ENCODE data around the gene ACTA1. TPM values are rescaled to one million over a fixed set of nuclear protein-coding genes. Genes with fewer than 3 reads are reported as not detected.

ACTA1 gene
- total and polyA plus RNA-seq, 2 experiments from 2014 or later = 0.28 to 0.33 TPM

GRCh38 chr1:229452956-229453801, 19.3 kb upstream of the ACTA1 start:
- Histone ChIP-seq H3K36me3 (replicated peaks; ENCODE audit: insufficient read depth, low read depth) (no peaks in the 10 kb centered on the region), H2AFZ (no peak overlapping the region), H3K9me3 (ENCODE audit: low read depth) (no peaks in the 10 kb centered on the region), H3K4me3 (no peak overlapping the region), H3K79me2 (no peaks in the 10 kb centered on the region), H3K4me1 (ENCODE audit: insufficient read depth) (no peaks in the 10 kb centered on the region), H3K27ac (no peak overlapping the region), H4K20me1 (ENCODE audit: insufficient read depth, poor library complexity, severe bottlenecking) (no peaks in the 10 kb centered on the region), H3K27me3 (no peaks in the 10 kb centered on the region), H3K9me2 (replicated peaks; ENCODE audit: insufficient read depth) (no peaks in the 10 kb centered on the region), H3K4me2 (no peak overlapping the region)
- TF ChIP-seq CTCF (IDR thresholded peaks at IDR 0.05; ENCODE audit: poor library complexity) = peak; percentile 54
- TF ChIP-seq EZH2phosphoT487 (IDR thresholded peaks at IDR 0.05; ENCODE audit: low read depth, severe bottlenecking, unreplicated experiment) = no peak
- WGBS (ENCODE audit: low lambda C conversion rate, missing lambda C conversion rate) = 88% methylated on average over 5 of the region's 5 CpGs
- peak; percentile 38 for DNase-seq (ENCODE audit: low spot score)

GRCh38 chr1:229448845-229449244, 15.0 kb upstream of the ACTA1 start:
- H3K9me3 ChIP-seq (ENCODE audit: low read depth) = no peaks in the 10 kb centered on the region
- H3K9me2 ChIP-seq (replicated peaks; ENCODE audit: insufficient read depth) = no peaks in the 10 kb centered on the region
- H3K27ac ChIP-seq = no peak overlapping the region
- no peaks in the 10 kb centered on the region for H3K79me2 ChIP-seq
- H3K4me3 ChIP-seq = no peak overlapping the region
- no peak overlapping the region for H2AFZ ChIP-seq
- no peaks in the 10 kb centered on the region for H3K27me3 ChIP-seq
- H3K36me3 ChIP-seq (replicated peaks; ENCODE audit: insufficient read depth, low read depth) = no peaks in the 10 kb centered on the region
- 69% methylated on average over 2 of the region's 2 CpGs for WGBS (ENCODE audit: low lambda C conversion rate, missing lambda C conversion rate)
- H3K4me1 ChIP-seq (ENCODE audit: insufficient read depth) = no peaks in the 10 kb centered on the region
- TF ChIP-seq EZH2 (IDR thresholded peaks at IDR 0.05; ENCODE audit: borderline replicate concordance) = no peak
- no peak for TF ChIP-seq CTCF (IDR thresholded peaks at IDR 0.05; ENCODE audit: poor library complexity)
- no peak for TF ChIP-seq EZH2phosphoT487 (IDR thresholded peaks at IDR 0.05; ENCODE audit: low read depth, severe bottlenecking, unreplicated experiment)
- H4K20me1 ChIP-seq (ENCODE audit: insufficient read depth, poor library complexity, severe bottlenecking) = no peaks in the 10 kb centered on the region
- no peak for DNase-seq (ENCODE audit: low spot score)
- H3K4me2 ChIP-seq = no peak overlapping the region

- TF ChIP-seq CTCF (IDR thresholded peaks at IDR 0.05; ENCODE audit: poor library complexity) (no peak), EZH2 (IDR thresholded peaks at IDR 0.05; ENCODE audit: borderline replicate concordance) (no peak), EZH2phosphoT487 (IDR thresholded peaks at IDR 0.05; ENCODE audit: low read depth, severe bottlenecking, unreplicated experiment) (no peak)
- no peak overlapping the region for H3K4me2 ChIP-seq
- H3K4me3 ChIP-seq = no peak overlapping the region
- no peaks in the 10 kb centered on the region for H3K79me2 ChIP-seq
- H3K27ac ChIP-seq = no peak overlapping the region
- no peaks in the 10 kb centered on the region for H3K36me3 ChIP-seq (replicated peaks; ENCODE audit: insufficient read depth, low read depth)
- no peaks in the 10 kb centered on the region for H3K9me3 ChIP-seq (ENCODE audit: low read depth)
- no peaks in the 10 kb centered on the region for H3K27me3 ChIP-seq
- H3K4me1 ChIP-seq (ENCODE audit: insufficient read depth) = no peaks in the 10 kb centered on the region
- 96% methylated on average over 7 of the region's 7 CpGs for WGBS (ENCODE audit: low lambda C conversion rate, missing lambda C conversion rate)
- no peak overlapping the region for H2AFZ ChIP-seq
- DNase-seq (ENCODE audit: low spot score) = no peak
- H4K20me1 ChIP-seq (ENCODE audit: insufficient read depth, poor library complexity, severe bottlenecking) = no peaks in the 10 kb centered on the region
- H3K9me2 ChIP-seq (replicated peaks; ENCODE audit: insufficient read depth) = no peaks in the 10 kb centered on the region
Measured at GRCh38 chr1:229448354-229448753, 14.5 kb upstream of the ACTA1 start.

Measured in hepatocyte (in vitro differentiated cells).